ENCODE results near the gene ARPC2.

DNA sequence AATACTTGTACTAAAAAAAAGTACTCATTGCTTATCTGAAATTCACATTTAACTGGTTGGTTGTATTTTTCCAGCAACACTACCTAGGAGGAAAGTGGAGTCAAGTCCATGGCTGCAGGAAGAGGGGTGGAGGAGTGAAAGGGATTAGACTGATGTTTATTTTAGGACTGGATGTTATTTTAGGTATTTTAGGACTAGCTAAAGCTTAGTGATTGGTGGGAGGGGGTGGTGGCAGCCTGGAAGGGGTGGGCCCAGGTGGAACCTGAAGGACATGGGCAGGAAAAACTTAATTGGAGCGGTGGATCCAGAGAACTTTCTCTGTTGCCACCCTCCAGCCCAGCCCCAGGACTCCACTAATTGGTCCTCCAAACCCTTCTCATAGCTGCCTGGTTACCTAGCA lies 79.2 kb downstream of the ARPC2 start:
- no peak for TF ChIP-seq POLR2A (IDR thresholded peaks at IDR 0.05)
- TF ChIP-seq, protein P1, sequence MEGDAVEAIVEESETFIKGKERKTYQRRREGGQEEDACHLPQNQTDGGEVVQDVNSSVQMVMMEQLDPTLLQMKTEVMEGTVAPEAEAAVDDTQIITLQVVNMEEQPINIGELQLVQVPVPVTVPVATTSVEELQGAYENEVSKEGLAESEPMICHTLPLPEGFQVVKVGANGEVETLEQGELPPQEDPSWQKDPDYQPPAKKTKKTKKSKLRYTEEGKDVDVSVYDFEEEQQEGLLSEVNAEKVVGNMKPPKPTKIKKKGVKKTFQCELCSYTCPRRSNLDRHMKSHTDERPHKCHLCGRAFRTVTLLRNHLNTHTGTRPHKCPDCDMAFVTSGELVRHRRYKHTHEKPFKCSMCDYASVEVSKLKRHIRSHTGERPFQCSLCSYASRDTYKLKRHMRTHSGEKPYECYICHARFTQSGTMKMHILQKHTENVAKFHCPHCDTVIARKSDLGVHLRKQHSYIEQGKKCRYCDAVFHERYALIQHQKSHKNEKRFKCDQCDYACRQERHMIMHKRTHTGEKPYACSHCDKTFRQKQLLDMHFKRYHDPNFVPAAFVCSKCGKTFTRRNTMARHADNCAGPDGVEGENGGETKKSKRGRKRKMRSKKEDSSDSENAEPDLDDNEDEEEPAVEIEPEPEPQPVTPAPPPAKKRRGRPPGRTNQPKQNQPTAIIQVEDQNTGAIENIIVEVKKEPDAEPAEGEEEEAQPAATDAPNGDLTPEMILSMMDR (IDR thresholded peaks at IDR 0.05 in 4 of 5, conservative IDR thresholded peaks at IDR 0.05 in 1 of 5) = no peak

Measured in gastrocnemius medialis (tissue), 4 donors.